Gastrocnemius medialis (tissue), 4 donors: ENCODE results near the gene B4GALT7. TPM values are rescaled to one million over a fixed set of nuclear protein-coding genes. Genes with fewer than 3 reads are reported as not detected.

Source experiments
- ATAC-seq, 2 donors: fragments of 150-250 bp; one replicate each; pipeline ENCODE4 v1.9.1; 2016
- DNase-seq, 2 donors: peaks; one replicate each; pipeline ENCODE4 v3.0.0-alpha.2; 2019
- H3K27ac ChIP-seq, 4 donors: fragments of 200-600 bp; sonication (generic); 1 replicate in 1 of 4; 2 replicates in 3 of 4; pipeline ENCODE4 v1.5.1; 2016 to 2018; ENCODE audit warnings: mild to moderate bottlenecking in 2 of 4, moderate library complexity in 1 of 4
- H3K27me3 ChIP-seq, 3 donors: fragments of 200-600 bp; sonication (generic) in 2 of 3; 1 replicate in 1 of 3; 2 replicates in 2 of 3; pipeline versions ENCODE4 v1.5.1 to v1.6.0; 2016 to 2019; ENCODE audit warnings: mild to moderate bottlenecking in 1 of 3, moderate library complexity in 1 of 3
- H3K36me3 ChIP-seq, 2 donors: fragments of 200-600 bp; sonication (generic) in 1 of 2; one replicate each; pipeline ENCODE4 v1.5.1; 2017 to 2018
- H3K4me1 ChIP-seq, 2 donors: fragments of 200-600 bp; sonication (generic) in 1 of 2; one replicate each; pipeline ENCODE4 v1.5.1; 2016 to 2017; ENCODE audit warnings: mild to moderate bottlenecking in 2 of 2
- H3K4me3 ChIP-seq, 4 donors: fragments of 200-600 bp; sonication (generic) in 3 of 4; 1 replicate in 1 of 4; 2 replicates in 3 of 4; pipeline ENCODE4 v1.5.1; 2016 to 2019; ENCODE audit warnings: mild to moderate bottlenecking in 2 of 4
- H3K9me3 ChIP-seq, 3 donors: fragments of 200-600 bp; sonication (generic) in 2 of 3; 1 replicate in 1 of 3; 2 replicates in 2 of 3; pipeline ENCODE4 v1.5.1; 2016 to 2019
- POLR2A ChIP-seq, 2 donors: fragments of 450-650 bp; IDR thresholded peaks; one replicate each; pipeline ENCODE4 v1.6.1; 2017; ENCODE audit warnings: antibody characterized with exemption in 2 of 2, mild to moderate bottlenecking in 2 of 2, moderate library complexity in 2 of 2
- in situ Hi-C, 4 donors: fragments of 200-750 bp; cut with MboI; loops; one replicate each; pipeline versions ENCODE4 v1.15.0 to v1.8.0; 2017; ENCODE audit warnings: low sequenced_read_pairs in 4 of 4
- intact Hi-C: fragments of 100-400 bp; cut with DNase I; formaldehyde crosslinking; loops from one replicate; pipeline ENCODE4 v1.15.1; 2023; ENCODE audit warnings: low total_unique reads
- total RNA-seq, 4 donors: library from RNA; depleted of rRNA; stranded (reverse); fragments of >200 nt; gene quantifications; one replicate each; pipeline versions ENCODE4 v1.1.0 to v1.2.3, GENCODE V29; 2016
- TF ChIP-seq, protein P1 (sequence below), 5 experiments: fragments of 450-650 bp in 3 of 5; fragments of 200-600 bp in 2 of 5; sonication (generic) in 2 of 5; IDR thresholded peaks in 4 of 5; conservative IDR thresholded peaks in 1 of 5; 1 replicate in 4 of 5; 2 replicates in 1 of 5; pipeline ENCODE4 v1.5.1; 2016 to 2019; ENCODE audit warnings: antibody characterized with exemption in 5 of 5, mild to moderate bottlenecking in 3 of 5, moderate library complexity in 3 of 5

Gene B4GALT7
- total RNA-seq, 4 donors from 2014 or later = 11.9 to 24.8 (median 16.2) TPM

DNA sequence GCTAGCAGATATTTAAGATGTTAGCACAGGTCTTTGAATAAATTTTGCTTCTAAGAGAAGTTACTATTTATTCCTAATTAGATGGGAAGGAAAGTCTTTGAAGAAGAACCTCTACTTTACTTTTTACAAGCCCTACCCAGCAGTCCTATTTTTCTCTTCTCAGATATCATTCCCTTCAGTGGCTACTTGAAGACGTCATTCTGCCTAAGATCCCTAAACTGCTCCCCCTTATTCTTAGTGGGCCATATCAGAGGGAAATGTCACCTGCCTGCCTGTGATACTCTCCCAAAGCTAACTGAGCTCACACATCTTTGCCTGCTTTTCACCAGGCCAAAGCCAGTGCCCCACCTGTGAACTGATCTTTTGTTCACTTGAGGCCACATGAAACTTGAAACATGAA lies 24.4 kb upstream of the B4GALT7 start:
- in situ Hi-C loops (no loop called here), intact Hi-C loops (no loop called here)
- no peak overlapping the region for H3K27ac ChIP-seq
- ATAC-seq = no peak
- no peak for TF ChIP-seq POLR2A (IDR thresholded peaks at IDR 0.05)
- TF ChIP-seq, protein P1, sequence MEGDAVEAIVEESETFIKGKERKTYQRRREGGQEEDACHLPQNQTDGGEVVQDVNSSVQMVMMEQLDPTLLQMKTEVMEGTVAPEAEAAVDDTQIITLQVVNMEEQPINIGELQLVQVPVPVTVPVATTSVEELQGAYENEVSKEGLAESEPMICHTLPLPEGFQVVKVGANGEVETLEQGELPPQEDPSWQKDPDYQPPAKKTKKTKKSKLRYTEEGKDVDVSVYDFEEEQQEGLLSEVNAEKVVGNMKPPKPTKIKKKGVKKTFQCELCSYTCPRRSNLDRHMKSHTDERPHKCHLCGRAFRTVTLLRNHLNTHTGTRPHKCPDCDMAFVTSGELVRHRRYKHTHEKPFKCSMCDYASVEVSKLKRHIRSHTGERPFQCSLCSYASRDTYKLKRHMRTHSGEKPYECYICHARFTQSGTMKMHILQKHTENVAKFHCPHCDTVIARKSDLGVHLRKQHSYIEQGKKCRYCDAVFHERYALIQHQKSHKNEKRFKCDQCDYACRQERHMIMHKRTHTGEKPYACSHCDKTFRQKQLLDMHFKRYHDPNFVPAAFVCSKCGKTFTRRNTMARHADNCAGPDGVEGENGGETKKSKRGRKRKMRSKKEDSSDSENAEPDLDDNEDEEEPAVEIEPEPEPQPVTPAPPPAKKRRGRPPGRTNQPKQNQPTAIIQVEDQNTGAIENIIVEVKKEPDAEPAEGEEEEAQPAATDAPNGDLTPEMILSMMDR (IDR thresholded peaks at IDR 0.05 in 4 of 5, conservative IDR thresholded peaks at IDR 0.05 in 1 of 5) = no peak
- DNase-seq = no peak
- H3K9me3 ChIP-seq = no peaks in the 10 kb centered on the region
- no peaks in the 10 kb centered on the region for H3K36me3 ChIP-seq
- no peaks in the 10 kb centered on the region for H3K4me1 ChIP-seq
- no peak overlapping the region for H3K4me3 ChIP-seq
- no peaks in the 10 kb centered on the region for H3K27me3 ChIP-seq

DNA sequence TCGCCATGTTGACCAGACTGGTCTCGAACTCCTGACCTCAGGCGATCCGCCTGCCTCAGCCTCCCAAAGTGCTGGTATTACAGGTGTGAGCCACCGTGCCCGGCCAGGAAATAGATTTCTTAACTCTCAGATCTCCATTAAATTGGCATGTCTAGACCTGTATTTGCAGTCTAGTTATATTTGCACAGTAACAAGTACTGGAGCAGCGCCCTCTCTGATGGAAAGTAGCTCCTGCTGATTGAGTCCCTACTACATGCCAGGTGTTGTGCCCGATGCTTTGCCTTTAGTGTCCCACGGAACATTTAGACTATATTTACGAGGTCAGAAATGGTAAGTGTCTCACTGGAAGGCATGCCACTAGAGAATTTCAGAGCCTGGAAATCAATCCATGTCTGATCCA lies 23.8 kb upstream of the B4GALT7 start:
- H3K27ac ChIP-seq = no peak overlapping the region
- no peak for TF ChIP-seq POLR2A (IDR thresholded peaks at IDR 0.05)
- TF ChIP-seq, protein P1 (IDR thresholded peaks at IDR 0.05 in 4 of 5, conservative IDR thresholded peaks at IDR 0.05 in 1 of 5) = no peak
- no peaks in the 10 kb centered on the region for H3K27me3 ChIP-seq
- ATAC-seq (no peak), DNase-seq (no peak)
- no peaks in the 10 kb centered on the region for H3K9me3 ChIP-seq
- in situ Hi-C loops (no loop called here), intact Hi-C loops (no loop called here)
- no peaks in the 10 kb centered on the region for H3K4me1 ChIP-seq
- no peak overlapping the region for H3K4me3 ChIP-seq
- H3K36me3 ChIP-seq = no peaks in the 10 kb centered on the region

DNA sequence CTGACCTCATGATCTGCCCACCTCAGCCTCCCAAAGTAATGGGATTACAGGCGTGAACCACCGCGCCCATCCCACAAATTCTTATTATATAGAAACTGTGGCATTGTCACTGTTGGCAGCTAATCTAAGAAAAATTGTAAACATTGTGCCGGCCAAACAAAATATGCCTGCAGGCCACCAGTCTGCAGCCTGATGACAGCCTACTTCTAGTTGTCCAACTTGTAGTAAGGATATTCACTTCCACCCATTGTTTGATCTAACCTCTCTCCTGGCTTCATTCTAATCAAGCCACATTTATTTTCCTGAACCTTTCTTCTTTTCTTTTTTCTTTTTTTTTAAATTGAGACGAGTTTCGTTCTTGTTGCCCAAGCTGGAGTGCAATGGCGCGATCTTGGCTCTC lies 21.6 kb upstream of the B4GALT7 start:
- in situ Hi-C loops = no loop called here
- no peaks in the 10 kb centered on the region for H3K4me1 ChIP-seq
- H3K36me3 ChIP-seq = no peaks in the 10 kb centered on the region
- ATAC-seq (no peak), DNase-seq (no peak)
- no peak overlapping the region for H3K27ac ChIP-seq
- no peaks in the 10 kb centered on the region for H3K27me3 ChIP-seq
- no peaks in the 10 kb centered on the region for H3K9me3 ChIP-seq
- intact Hi-C loops = no loop called here
- no peak overlapping the region for H3K4me3 ChIP-seq
- TF ChIP-seq POLR2A (IDR thresholded peaks at IDR 0.05) = no peak
- TF ChIP-seq, protein P1 (IDR thresholded peaks at IDR 0.05 in 4 of 5, conservative IDR thresholded peaks at IDR 0.05 in 1 of 5) = no peak

GRCh38 chr5:177588413-177588909 lies 11.5 kb upstream of the B4GALT7 start:
- peaks cover 0 to 4% (median 0%) of the 10 kb centered on the region in 3 donors for H3K27me3 ChIP-seq
- in situ Hi-C loops = no loop called here
- H3K36me3 ChIP-seq = peaks cover 0 to 2% of the 10 kb centered on the region in 2 donors

DNA sequence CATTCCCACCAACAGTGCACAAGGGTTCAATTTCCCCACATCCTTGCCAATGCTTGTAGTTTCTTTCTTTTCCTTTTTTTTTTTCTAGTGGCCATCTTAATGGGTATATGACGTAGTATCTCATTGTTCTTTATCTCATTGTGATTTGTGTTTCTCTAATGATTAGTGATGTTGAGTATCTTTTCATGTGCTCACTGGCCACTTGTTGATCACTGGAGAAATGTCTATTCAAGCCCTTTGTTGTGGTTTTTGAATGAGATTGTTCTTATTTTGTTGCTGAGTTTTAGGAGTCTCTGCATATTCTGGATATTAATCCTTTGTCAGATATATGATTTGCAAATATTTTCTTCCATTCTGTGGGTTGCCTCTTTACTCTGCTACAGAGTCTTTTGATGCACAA lies 9.5 kb upstream of the B4GALT7 start:
- Histone ChIP-seq H3K27ac (no peak overlapping the region), H3K4me3 (no peak overlapping the region), H3K36me3 (peaks cover 0 to 22% of the 10 kb centered on the region in 2 donors), H3K27me3 (peaks cover 0 to 4% (median 0%) of the 10 kb centered on the region in 3 donors), H3K4me1 (peaks cover 11 to 15% of the 10 kb centered on the region in 2 donors), H3K9me3 (no peaks in the 10 kb centered on the region)
- no peak for ATAC-seq
- DNase-seq = no peak
- intact Hi-C loops (loop anchor here (10.0 kb wide), 1 partner anchor 564 kb away; the partner anchor contains the start of gene NHP2), in situ Hi-C loops (no loop called here)
- TF ChIP-seq, protein P1 (IDR thresholded peaks at IDR 0.05 in 4 of 5, conservative IDR thresholded peaks at IDR 0.05 in 1 of 5) = no peak
- no peak for TF ChIP-seq POLR2A (IDR thresholded peaks at IDR 0.05)

More at GRCh38 chr5:177588413-177588909, 11.5 kb upstream of the B4GALT7 start:
- TF ChIP-seq POLR2A (IDR thresholded peaks at IDR 0.05) = no peak
- H3K27ac ChIP-seq = no peak overlapping the region
- ATAC-seq = no peak
- peaks cover 9 to 15% of the 10 kb centered on the region in 2 donors for H3K4me1 ChIP-seq
- no peak overlapping the region for H3K4me3 ChIP-seq
- no peak for DNase-seq
- no peaks in the 10 kb centered on the region for H3K9me3 ChIP-seq
- intact Hi-C loops = no loop called here
